B cell (primary cell): ENCODE results near the gene MARCKS. TPM values are rescaled to one million over a fixed set of nuclear protein-coding genes. Genes with fewer than 3 reads are reported as not detected.

Source experiments
- ATAC-seq: fragments of 200-7000 bp; cut with Tn5 transposase; one replicate; pipeline ENCODE4 v1.10.0; 2021; ENCODE audit warnings: low read depth, mild to moderate bottlenecking, moderate number of reproducible peaks, moderate library complexity
- CTCF ChIA-PET: fragments of 350-600 bp; sonication (Branson Sonifier 250); formaldehyde crosslinking; loops from one replicate; lab custom pipeline; 2021; ENCODE audit warnings: antibody characterized with exemption, inconsistent platforms; lab: Charles Lee
- POLR2A ChIA-PET: fragments of 350-600 bp; sonication (Branson Sonifier 250); formaldehyde crosslinking; loops from one replicate; lab custom pipeline; 2021; ENCODE audit warnings: antibody characterized with exemption; lab: Charles Lee
- DNase-seq: peaks from one replicate; pipeline ENCODE4 v3.0.0; 2013
- H2AFZ ChIP-seq: 2 replicates; pipeline ENCODE4 v1.6.1; 2012; ENCODE audit warnings: mild to moderate bottlenecking, low read depth, low read length; ENCODE audit not compliant: insufficient read depth, poor library complexity, severe bottlenecking
- H3K27ac ChIP-seq, 2 donors: 1 replicate in 1 of 2; 2 replicates in 1 of 2; pipeline ENCODE4 v1.5.1; 2012 to 2013; ENCODE audit warnings: low read length in 2 of 2, mild to moderate bottlenecking in 2 of 2, moderate library complexity in 1 of 2
- H3K27me3 ChIP-seq, 4 experiments: fragments of 200-600 bp in 1 of 4; sonication (generic) in 1 of 4; replicated peaks in 1 of 4; 1 replicate in 2 of 4; 2 replicates in 2 of 4; pipeline versions ENCODE4 v1.6.1 to v1.7.0; 2013 to 2016; ENCODE audit warnings: low read length in 3 of 4, mild to moderate bottlenecking in 2 of 4, mixed read lengths in 1 of 4, moderate library complexity in 1 of 4; ENCODE audit not compliant: insufficient read depth in 4 of 4, control insufficient read depth in 3 of 4; ENCODE audit errors: control extremely low read depth in 1 of 4
- H3K36me3 ChIP-seq, 2 experiments: replicated peaks in 1 of 2; 1 replicate in 1 of 2; 2 replicates in 1 of 2; pipeline versions ENCODE4 v1.6.1 to v1.7.1; 2013; ENCODE audit warnings: low read length in 1 of 2; ENCODE audit not compliant: insufficient read depth in 2 of 2, control insufficient read depth in 1 of 2; ENCODE audit errors: control extremely low read depth in 1 of 2, extremely low read depth in 1 of 2
- H3K4me1 ChIP-seq, 2 donors: fragments of 200-600 bp in 1 of 2; sonication (generic) in 1 of 2; 1 replicate in 1 of 2; 2 replicates in 1 of 2; pipeline versions ENCODE4 v1.5.1 to v1.6.1; 2013 to 2017; ENCODE audit warnings: low read length in 2 of 2; ENCODE audit not compliant: control insufficient read depth in 2 of 2, insufficient read depth in 2 of 2
- H3K4me2 ChIP-seq: replicated peaks from 2 replicates; pipeline ENCODE3; 2012; ENCODE audit warnings: mild to moderate bottlenecking, low read depth, low read length; ENCODE audit not compliant: poor library complexity, severe bottlenecking
- H3K4me3 ChIP-seq, 5 experiments: fragments of 200-600 bp in 1 of 5; sonication (generic) in 1 of 5; 1 replicate in 3 of 5; 2 replicates in 2 of 5; pipeline versions ENCODE4 v1.5.1 to v1.7.0; 2011 to 2016; ENCODE audit warnings: low read length in 4 of 5, mild to moderate bottlenecking in 4 of 5, low read depth in 2 of 5, control low read depth in 1 of 5, moderate library complexity in 1 of 5; ENCODE audit not compliant: insufficient read depth in 1 of 5; ENCODE audit errors: control extremely low read depth in 1 of 5, extremely low read depth in 1 of 5
- H3K79me2 ChIP-seq: fragments of 200-600 bp; sonication (generic); one replicate; pipeline ENCODE4 v1.6.0; 2016; ENCODE audit warnings: low read length; ENCODE audit not compliant: control insufficient read depth, insufficient read depth
- H3K9ac ChIP-seq: fragments of 200-600 bp; sonication (generic); 2 replicates; pipeline ENCODE4 v1.6.1; 2017; ENCODE audit warnings: mild to moderate bottlenecking, low read length, moderate library complexity
- H3K9me3 ChIP-seq, 3 donors: one replicate each; pipeline versions ENCODE4 v1.6.1 to v1.7.1; 2013; ENCODE audit warnings: low read length in 2 of 3; ENCODE audit not compliant: control insufficient read depth in 2 of 3, insufficient read depth in 1 of 3; ENCODE audit errors: control extremely low read depth in 1 of 3
- H4K20me1 ChIP-seq: 2 replicates; pipeline ENCODE4 v1.6.0; 2012; ENCODE audit warnings: mild to moderate bottlenecking, low read length; ENCODE audit not compliant: insufficient read depth, control insufficient read depth, poor library complexity, severe bottlenecking
- H3K27ac Mint-ChIP-seq: one replicate; pipeline ENCODE4 v1.8.0; 2021; ENCODE audit warnings: mixed read lengths
- H3K27me3 Mint-ChIP-seq: one replicate; pipeline ENCODE4 v1.8.0; 2021; ENCODE audit warnings: mixed read lengths
- H3K4me1 Mint-ChIP-seq: one replicate; pipeline ENCODE4 v1.8.0; 2021; ENCODE audit warnings: mixed read lengths
- H3K4me3 Mint-ChIP-seq: one replicate; pipeline ENCODE4 v1.8.0; 2021; ENCODE audit warnings: mixed read lengths
- H3K9me3 Mint-ChIP-seq: one replicate; pipeline ENCODE4 v1.8.0; 2022; ENCODE audit warnings: mixed read lengths; ENCODE audit not compliant: insufficient read depth
- CTCF ChIP-seq: fragments of 200-600 bp; IDR thresholded peaks from one replicate; pipeline ENCODE4 v1.8.0; 2022; ENCODE audit warnings: antibody characterized with exemption, mild to moderate bottlenecking
- EZH2 ChIP-seq: IDR thresholded peaks from 2 replicates; pipeline ENCODE4 v1.6.1; 2012; ENCODE audit warnings: borderline replicate concordance, low read depth, mild to moderate bottlenecking, moderate library complexity, low read length; ENCODE audit not compliant: insufficient read depth, poor library complexity, severe bottlenecking
- WGBS: methylation state at CpG from one replicate; pipeline ENCODE4 v1.1.5; 2013; ENCODE audit warnings: missing lambda C conversion rate; ENCODE audit not compliant: insufficient coverage; 5-methylcytosine and 5-hydroxymethylcytosine counted together
- intact Hi-C: fragments of 100-400 bp; cut with micrococcal nuclease; formaldehyde crosslinking; loops from one replicate; pipeline ENCODE4 v1.10.0; 2022
- polyA plus RNA-seq: library from polyadenylated mRNA; depleted of rRNA; stranded (reverse); fragments of >200 nt; gene quantifications from 2 replicates; pipeline ENCODE4 v1.2.3, GENCODE V29; 2012
- total RNA-seq, 2 donors: library from RNA; stranded (reverse); fragments of 120-200 nt in 1 of 2; gene quantifications; 1 replicate in 1 of 2; 2 replicates in 1 of 2; pipeline versions ENCODE4 v1.2.3 to v1.2.4, GENCODE V29; 2013 to 2022

Gene MARCKS
- total and polyA plus RNA-seq, 2 donors (not counting 1 experiment from before 2014, with no cell fraction given), result 15.4 to 58.6 TPM

- Mint-ChIP-seq H3K4me1 (no peaks in the 10 kb centered on the region), H3K27ac (no peak overlapping the region)
Observed at GRCh38 chr6:113848811-113849210, 8.3 kb upstream of the MARCKS start.

GRCh38 chr6:113853252-113853651, 3.9 kb upstream of the MARCKS start:
- intact Hi-C loops, result no loop called here
- Histone ChIP-seq H3K27ac (no peak overlapping the region), H2AFZ (no peak overlapping the region), H3K9ac (no peak overlapping the region), H3K36me3 (no peaks in the 10 kb centered on the region), H3K27me3 (no peaks in the 10 kb centered on the region), H3K4me3 (no peak overlapping the region), H4K20me1 (no peaks in the 10 kb centered on the region), H3K9me3 (no peaks in the 10 kb centered on the region), H3K79me2 (peaks cover 5% of the 10 kb centered on the region), H3K4me1 (peaks cover 15 to 31% of the 10 kb centered on the region in 2 donors), H3K4me2 (no peak overlapping the region)
- peaks cover 8% of the 10 kb centered on the region for H3K4me1 Mint-ChIP-seq
- H3K27me3 Mint-ChIP-seq, result no peaks in the 10 kb centered on the region
- WGBS, result 100% methylated on average over 2 of the region's 3 CpGs
- ATAC-seq, result no peak
- DNase-seq, result no peak
- no peak overlapping the region for H3K4me3 Mint-ChIP-seq
- no peaks in the 10 kb centered on the region for H3K9me3 Mint-ChIP-seq
- POLR2A ChIA-PET, result no interaction called here
- CTCF ChIA-PET, result interaction anchor here (1.7 kb wide), 1 partner anchor 43 kb away, joined by 4 read pairs; no protein-coding TSS in a partner anchor
- TF ChIP-seq CTCF (no peak), EZH2 (no peak)
- H3K27ac Mint-ChIP-seq, result no peak overlapping the region

More at GRCh38 chr6:113848811-113849210, 8.3 kb upstream of the MARCKS start:
- Histone ChIP-seq H3K4me3 (no peak overlapping the region), H3K36me3 (no peaks in the 10 kb centered on the region), H2AFZ (no peak overlapping the region), H3K4me1 (peaks cover 0 to under 1% of the 10 kb centered on the region in 2 donors), H3K9ac (no peak overlapping the region), H3K79me2 (no peaks in the 10 kb centered on the region), H3K9me3 (no peaks in the 10 kb centered on the region), H3K27ac (no peak overlapping the region), H3K27me3 (no peaks in the 10 kb centered on the region), H3K4me2 (no peak overlapping the region), H4K20me1 (no peaks in the 10 kb centered on the region)
- DNase-seq (no peak), ATAC-seq (no peak)
- Mint-ChIP-seq H3K4me3 (no peak overlapping the region), H3K27me3 (no peaks in the 10 kb centered on the region), H3K9me3 (no peaks in the 10 kb centered on the region)
- TF ChIP-seq CTCF (no peak), EZH2 (no peak)
- ChIA-PET CTCF (no interaction called here), POLR2A (no interaction called here)
- whole genome bisulfite sequencing, result 100% methylated on average over 1 of the region's 1 CpG
- intact Hi-C loops, result no loop called here
